Urothelium cell line (cell line): ENCODE results near the gene ASCC1.

Experiments used
- DNase-seq: peaks from one replicate; pipeline ENCODE4 v3.0.0; 2011; ENCODE audit warnings: low spot score, mixed read lengths
- FAIRE-seq: peaks from 2 replicates; lab custom pipeline; 2011; peaks lifted over from hg19 to GRCh38; lab: Jason Lieb, UNC

The ASCC1 gene

DNA sequence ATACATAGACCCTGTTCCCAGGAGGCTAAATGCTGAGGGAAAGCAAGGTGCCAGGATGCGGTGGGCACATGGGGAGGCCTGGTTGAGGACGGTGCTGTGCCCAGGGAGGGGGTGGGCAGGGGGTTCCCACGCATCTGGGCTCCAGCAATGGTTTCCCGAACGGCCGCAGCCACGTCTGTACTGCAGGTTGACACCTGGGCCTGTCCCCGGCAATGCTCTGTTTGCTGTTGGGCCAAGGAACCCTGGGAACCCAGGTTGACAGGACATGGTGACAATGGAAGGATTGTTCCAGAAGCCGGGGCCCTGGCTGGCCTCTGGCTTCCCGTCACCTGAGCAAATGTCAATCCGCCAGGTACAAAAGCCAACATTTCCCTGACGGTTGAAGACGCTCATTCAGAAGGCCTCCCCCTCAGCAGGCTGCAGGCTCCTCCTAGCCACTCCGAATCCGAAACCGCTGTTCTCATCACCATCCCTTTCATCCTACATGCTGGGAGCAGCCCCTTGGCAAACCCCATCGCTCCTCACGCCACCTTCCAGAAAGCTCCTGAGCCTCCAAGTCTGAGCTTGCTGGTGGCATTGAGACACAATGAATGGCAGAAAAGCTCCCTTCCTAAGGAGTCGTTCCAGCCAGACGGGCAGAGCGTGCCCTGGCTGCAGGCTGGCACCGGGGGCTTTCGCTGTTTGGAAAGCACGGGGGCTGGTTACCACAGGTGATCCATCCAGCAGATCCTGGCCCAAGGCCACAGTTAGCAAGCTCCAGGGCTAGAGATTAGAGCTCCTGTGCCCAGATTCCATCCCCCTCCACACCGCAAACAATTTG is 158.9 kb downstream of the ASCC1 start:
- FAIRE-seq (peak; percentile 58), DNase-seq (no peak)

DNA sequence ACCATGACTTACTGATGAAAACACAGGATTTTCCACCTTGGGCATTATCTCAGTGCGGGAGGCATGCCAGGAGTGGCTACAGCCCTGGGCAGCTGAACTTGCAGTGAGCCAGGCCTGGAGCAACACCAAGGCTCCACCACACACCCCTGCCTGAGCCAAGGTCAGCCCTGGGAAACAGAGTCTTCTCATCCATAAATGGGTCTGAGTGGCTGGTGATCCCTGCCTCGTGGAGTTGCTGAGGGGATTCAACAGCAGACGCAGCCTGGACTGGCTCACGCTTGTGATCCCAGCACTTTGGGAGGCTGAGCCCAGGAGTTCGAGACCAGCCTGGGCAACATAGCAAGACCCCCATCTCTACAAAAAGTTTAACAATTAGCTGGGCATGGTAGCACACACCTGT is 160.0 kb downstream of the ASCC1 start:
- DNase-seq (no peak), FAIRE-seq (no peak)

DNA sequence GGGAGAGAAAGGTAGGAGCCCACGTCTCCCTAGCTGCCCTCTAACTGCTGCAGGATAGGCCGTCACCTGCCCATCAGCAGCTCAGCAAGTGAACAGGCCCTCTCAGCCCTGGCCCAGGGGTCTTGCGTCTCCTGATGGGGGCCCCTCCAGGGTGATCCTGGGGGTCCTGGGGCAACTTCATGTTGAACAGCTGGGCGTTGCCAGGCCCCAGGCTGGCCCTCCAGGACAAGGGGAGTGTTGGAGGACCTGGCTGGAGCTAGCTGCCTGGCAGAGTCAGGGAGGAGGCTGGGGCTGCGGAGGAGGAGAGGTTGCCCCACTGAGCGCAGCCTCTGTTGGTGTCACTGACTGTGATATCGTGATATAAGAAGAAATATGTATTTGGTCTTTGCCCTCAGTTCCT is 162.4 kb downstream of the ASCC1 start:
- no peak for DNase-seq
- no peak for FAIRE-seq

DNA sequence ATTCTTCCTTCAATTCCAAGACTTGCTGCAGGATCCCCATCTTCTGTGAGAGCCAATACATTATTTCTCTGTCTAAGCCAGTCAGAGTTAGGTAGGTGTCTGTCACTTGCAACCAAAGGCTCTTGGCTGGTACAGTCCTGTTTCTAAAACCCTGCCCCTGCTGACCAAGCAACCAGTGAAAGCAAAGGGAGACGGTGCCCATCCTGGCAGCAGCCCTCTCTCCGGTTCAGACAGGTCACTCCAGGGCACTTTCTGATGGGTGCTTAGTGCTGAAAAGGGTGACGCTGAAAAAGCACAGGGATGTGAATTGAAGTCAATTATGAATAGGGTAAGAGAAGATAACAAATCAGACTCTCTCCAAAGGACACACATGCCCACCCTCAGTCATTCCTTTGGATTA is 165.2 kb downstream of the ASCC1 start:
- FAIRE-seq: no peak
- DNase-seq: no peak

DNA sequence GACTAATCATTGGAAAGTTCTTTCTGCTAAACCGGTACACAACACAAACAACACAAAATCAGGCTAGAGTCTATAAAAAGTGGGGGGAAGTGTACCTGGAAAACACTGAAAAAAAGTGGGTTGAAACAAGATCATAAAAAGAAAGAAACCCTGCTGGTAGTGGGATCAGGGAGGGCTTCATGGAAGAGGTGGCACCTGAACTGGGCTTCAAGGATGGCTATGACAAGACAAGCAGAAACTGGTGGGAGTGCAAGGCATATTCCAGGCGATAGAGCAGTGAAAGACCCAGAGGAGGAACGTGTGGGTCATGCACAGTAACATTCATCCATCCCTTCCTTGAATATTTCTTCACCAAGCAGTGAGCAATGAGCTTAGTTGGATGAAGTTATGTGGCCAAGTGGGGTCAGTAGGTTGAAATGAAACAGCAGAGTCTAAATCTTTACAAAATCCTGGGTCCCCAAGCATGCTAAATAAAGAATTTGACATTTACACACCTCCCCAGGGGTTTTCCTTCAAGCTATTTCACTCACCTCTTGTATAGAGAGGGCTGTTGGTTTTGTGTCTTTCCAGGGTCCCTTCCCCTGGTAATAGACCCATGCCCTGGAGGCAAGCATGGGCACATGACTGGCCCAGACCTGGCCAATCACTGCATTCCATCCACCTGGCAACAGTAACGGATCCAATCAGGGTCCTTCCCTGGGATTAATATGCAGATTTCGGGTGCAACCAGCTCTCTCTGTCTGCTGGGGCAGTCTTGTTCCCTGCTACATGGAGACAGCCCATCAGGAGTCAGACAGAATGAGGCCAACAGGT is 165.9 kb downstream of the ASCC1 start:
- no peak for DNase-seq

DNA sequence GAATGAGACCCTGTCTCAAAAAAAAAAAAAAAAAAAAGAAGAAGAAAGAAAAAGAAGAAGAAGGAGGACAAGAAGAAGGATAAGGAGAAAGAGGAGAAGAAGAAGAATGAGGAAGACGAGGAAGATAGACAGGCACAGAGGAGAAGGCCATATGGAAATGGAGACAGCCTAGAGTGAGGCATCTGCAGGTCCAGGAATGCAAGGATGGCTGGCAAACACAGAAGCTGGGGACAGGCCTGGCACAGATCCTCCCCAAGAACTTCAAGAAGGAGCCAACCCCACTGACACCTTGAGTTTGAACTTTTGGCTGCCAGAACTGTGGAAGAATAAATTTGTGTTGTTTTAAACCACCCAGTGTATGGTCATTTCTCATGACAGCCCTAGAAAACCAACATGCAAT is 166.6 kb downstream of the ASCC1 start:
- FAIRE-seq: no peak
- DNase-seq: no peak

More for the DNA sequence above, 165.9 kb downstream of the ASCC1 start:
- FAIRE-seq: no peak

DNA sequence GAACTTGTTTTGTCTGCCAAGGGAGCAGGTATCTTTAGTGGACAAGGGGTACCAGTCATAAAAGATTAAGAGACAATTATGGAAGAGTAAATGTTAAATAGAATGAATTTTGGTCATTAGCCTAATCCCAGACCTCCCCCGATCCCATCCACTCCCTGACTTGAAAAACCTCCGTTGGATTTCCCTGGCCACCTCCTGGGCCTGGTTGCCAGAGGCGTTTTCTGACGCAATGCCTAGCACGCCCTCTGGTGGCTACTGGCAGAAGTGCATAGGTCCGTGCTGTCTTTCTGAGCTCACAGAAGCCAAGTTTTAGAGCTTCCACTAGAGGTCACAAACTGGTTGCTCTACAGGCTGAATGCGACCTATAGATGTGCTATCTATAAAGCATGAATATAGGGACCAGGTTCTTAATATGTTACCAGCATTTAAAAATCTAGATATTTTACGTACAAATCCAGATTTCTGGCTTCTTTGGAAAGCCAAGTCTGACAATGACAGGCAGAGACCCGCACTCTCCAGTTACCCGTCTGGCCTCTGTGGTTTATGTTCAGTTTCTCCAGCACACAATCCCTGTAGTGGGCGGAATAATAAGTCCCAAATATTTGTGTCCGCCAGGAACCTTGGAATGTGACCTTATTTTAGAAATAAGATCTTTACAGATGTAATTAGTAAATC is 167.5 kb downstream of the ASCC1 start:
- peak; percentile 95 for DNase-seq
- FAIRE-seq: no peak
